ENCODE measurements around the gene NRXN3.

NRXN3 gene

GRCh38 chr14:78319887-78320635, 149.9 kb downstream of the NRXN3 start:
- no peak for FAIRE-seq
- DNase-seq (ENCODE audit: low spot score) = no peak

- FAIRE-seq (no peak), DNase-seq (ENCODE audit: low spot score) (no peak)
Observed at GRCh38 chr14:78324353-78324752, 154.2 kb downstream of the NRXN3 start.

- DNase-seq (ENCODE audit: low spot score) = no peak
- FAIRE-seq = no peak
Observed at GRCh38 chr14:78325911-78326310, 155.7 kb downstream of the NRXN3 start.

- FAIRE-seq (no peak), DNase-seq (ENCODE audit: low spot score) (no peak)
Observed at GRCh38 chr14:78327426-78328221, 157.5 kb downstream of the NRXN3 start.

GRCh38 chr14:78329371-78329770, 159.2 kb downstream of the NRXN3 start:
- DNase-seq (ENCODE audit: low spot score) (no peak), FAIRE-seq (no peak)

- no peak for DNase-seq (ENCODE audit: low spot score)
Observed at GRCh38 chr14:78335531-78335930, 165.4 kb downstream of the NRXN3 start.

GRCh38 chr14:78340250-78340649, 170.1 kb downstream of the NRXN3 start:
- DNase-seq (ENCODE audit: low spot score) (no peak), FAIRE-seq (no peak)

More at GRCh38 chr14:78335531-78335930, 165.4 kb downstream of the NRXN3 start:
- no peak for FAIRE-seq

GRCh38 chr14:78341827-78342389, 171.7 kb downstream of the NRXN3 start:
- DNase-seq (ENCODE audit: low spot score) = no peak
- no peak for FAIRE-seq

GRCh38 chr14:78342879-78343278, 172.7 kb downstream of the NRXN3 start:
- DNase-seq (ENCODE audit: low spot score) = no peak

GRCh38 chr14:78344290-78344689, 174.1 kb downstream of the NRXN3 start:
- DNase-seq (ENCODE audit: low spot score) = no peak
- FAIRE-seq = no peak

More at GRCh38 chr14:78342879-78343278, 172.7 kb downstream of the NRXN3 start:
- no peak for FAIRE-seq

- FAIRE-seq = no peak
- DNase-seq (ENCODE audit: low spot score) = no peak
Observed at GRCh38 chr14:78345131-78345744, 175.1 kb downstream of the NRXN3 start.

GRCh38 chr14:78346747-78347146, 176.6 kb downstream of the NRXN3 start:
- no peak for DNase-seq (ENCODE audit: low spot score)
- no peak for FAIRE-seq

- DNase-seq (ENCODE audit: low spot score) (no peak), FAIRE-seq (no peak)
Observed at GRCh38 chr14:78355109-78355508, 184.9 kb downstream of the NRXN3 start.

- DNase-seq (ENCODE audit: low spot score) (no peak), FAIRE-seq (no peak)
Observed at GRCh38 chr14:78356391-78356790, 186.2 kb downstream of the NRXN3 start.

- no peak for FAIRE-seq
- DNase-seq (ENCODE audit: low spot score) = no peak
Observed at GRCh38 chr14:78358591-78358990, 188.4 kb downstream of the NRXN3 start.

- DNase-seq (ENCODE audit: low spot score) = no peak
- no peak for FAIRE-seq
Observed at GRCh38 chr14:78359581-78359980, 189.4 kb downstream of the NRXN3 start.

- FAIRE-seq (no peak), DNase-seq (ENCODE audit: low spot score) (no peak)
Observed at GRCh38 chr14:78363008-78363407, 192.8 kb downstream of the NRXN3 start.

- DNase-seq (ENCODE audit: low spot score) (no peak), FAIRE-seq (no peak)
Observed at GRCh38 chr14:78367355-78367754, 197.2 kb downstream of the NRXN3 start.

GRCh38 chr14:78383060-78383459, 212.9 kb downstream of the NRXN3 start:
- DNase-seq (ENCODE audit: low spot score) = no peak
- no peak for FAIRE-seq

- FAIRE-seq (no peak), DNase-seq (ENCODE audit: low spot score) (no peak)
Observed at GRCh38 chr14:78398216-78398615, 228.0 kb downstream of the NRXN3 start.

GRCh38 chr14:78399316-78399889, 229.2 kb downstream of the NRXN3 start:
- no peak for DNase-seq (ENCODE audit: low spot score)
- FAIRE-seq = no peak

Data from RCC 7860 (cell line).